Trophoblast cell (in vitro differentiated cells and primary cell): ENCODE results near the gene CFAP97D2.

Experiments used
- DNase-seq, 2 donors: peaks; one replicate each; pipeline ENCODE4 v3.0.0-alpha.2; 2016
- H2AFZ ChIP-seq: 2 replicates; pipeline ENCODE4 v1.6.1; 2013; ENCODE audit warnings: low read length, moderate library complexity, mild to moderate bottlenecking; ENCODE audit not compliant: insufficient read depth, poor library complexity
- H2AK5ac ChIP-seq: 2 replicates; pipeline ENCODE4 v1.6.1; 2013; ENCODE audit warnings: mild to moderate bottlenecking, low read length
- H2BK120ac ChIP-seq: 2 replicates; pipeline ENCODE4 v1.6.1; 2013; ENCODE audit warnings: low read length, mild to moderate bottlenecking, moderate library complexity; ENCODE audit not compliant: insufficient read depth, poor library complexity
- H2BK12ac ChIP-seq: 2 replicates; pipeline ENCODE4 v1.6.1; 2013; ENCODE audit warnings: mild to moderate bottlenecking, low read length, moderate library complexity
- H2BK5ac ChIP-seq: 2 replicates; pipeline ENCODE4 v1.6.1; 2013; ENCODE audit warnings: low read length, low read depth, moderate library complexity, mild to moderate bottlenecking; ENCODE audit not compliant: poor library complexity
- H3K14ac ChIP-seq: 2 replicates; pipeline ENCODE4 v1.6.1; 2013; ENCODE audit warnings: mild to moderate bottlenecking, low read length
- H3K18ac ChIP-seq: 2 replicates; pipeline ENCODE4 v1.6.1; 2013; ENCODE audit warnings: mild to moderate bottlenecking, low read length
- H3K23ac ChIP-seq: 2 replicates; pipeline ENCODE4 v1.6.1; 2013; ENCODE audit warnings: low read length
- H3K27ac ChIP-seq: 2 replicates; pipeline ENCODE4 v1.5.1; 2013; ENCODE audit warnings: low read depth, mild to moderate bottlenecking, inconsistent platforms, low read length, moderate library complexity
- H3K27me3 ChIP-seq: 2 replicates; pipeline ENCODE4 v1.6.1; 2013; ENCODE audit warnings: inconsistent platforms, mild to moderate bottlenecking, low read length, moderate library complexity; ENCODE audit not compliant: insufficient read depth
- H3K36me3 ChIP-seq, 2 experiments: 1 replicate in 1 of 2; 2 replicates in 1 of 2; pipeline ENCODE4 v1.6.1; 2013; ENCODE audit warnings: low read length in 2 of 2, mild to moderate bottlenecking in 2 of 2, moderate library complexity in 1 of 2; ENCODE audit not compliant: insufficient read depth in 2 of 2, control insufficient read depth in 1 of 2
- H3K4ac ChIP-seq: 2 replicates; pipeline ENCODE4 v1.6.1; 2013; ENCODE audit warnings: low read depth, mild to moderate bottlenecking, low read length, moderate library complexity
- H3K4me1 ChIP-seq, 2 experiments: 1 replicate in 1 of 2; 2 replicates in 1 of 2; pipeline ENCODE4 v1.6.1; 2013; ENCODE audit warnings: low read length in 2 of 2, mild to moderate bottlenecking in 2 of 2, moderate library complexity in 1 of 2; ENCODE audit not compliant: insufficient read depth in 2 of 2, control insufficient read depth in 1 of 2
- H3K4me2 ChIP-seq: 2 replicates; pipeline ENCODE4 v1.6.1; 2013; ENCODE audit warnings: inconsistent platforms, mild to moderate bottlenecking, low read length, moderate library complexity
- H3K4me3 ChIP-seq: 2 replicates; pipeline ENCODE4 v1.5.1; 2013; ENCODE audit warnings: mild to moderate bottlenecking, low read depth, low read length, inconsistent platforms
- H3K79me1 ChIP-seq: one replicate; pipeline ENCODE4 v1.6.1; 2013; ENCODE audit warnings: low read length
- H3K79me2 ChIP-seq: 2 replicates; pipeline ENCODE4 v1.6.1; 2013; ENCODE audit warnings: low read length, mild to moderate bottlenecking; ENCODE audit not compliant: control insufficient read depth, insufficient read depth, poor library complexity
- H3K9ac ChIP-seq: 2 replicates; pipeline ENCODE4 v1.6.1; 2013; ENCODE audit warnings: mild to moderate bottlenecking, low read length
- H3K9me3 ChIP-seq: 2 replicates; pipeline ENCODE4 v1.6.1; 2013; ENCODE audit warnings: low read depth, mild to moderate bottlenecking, control low read depth, inconsistent platforms, low read length; ENCODE audit not compliant: insufficient read depth
- H4K12ac ChIP-seq: 2 replicates; pipeline ENCODE4 v1.6.1; 2013; ENCODE audit warnings: low read depth, mild to moderate bottlenecking, low read length, moderate library complexity
- H4K8ac ChIP-seq: 2 replicates; pipeline ENCODE4 v1.6.1; 2013; ENCODE audit warnings: low read depth, mild to moderate bottlenecking, low read length, moderate library complexity
- H4K91ac ChIP-seq: one replicate; pipeline ENCODE4 v1.6.1; 2013; ENCODE audit warnings: low read depth, mild to moderate bottlenecking, low read length, moderate library complexity
- WGBS: extraction: QIAGEN DNeasy Blood & Tissue Kit; methylation state at CpG from one replicate; pipeline ENCODE4 v1.1.7; 2013; ENCODE audit warnings: missing lambda C conversion rate; ENCODE audit not compliant: insufficient read length, insufficient coverage; ENCODE audit errors: extremely low coverage; 5-methylcytosine and 5-hydroxymethylcytosine counted together

CFAP97D2 gene

DNA sequence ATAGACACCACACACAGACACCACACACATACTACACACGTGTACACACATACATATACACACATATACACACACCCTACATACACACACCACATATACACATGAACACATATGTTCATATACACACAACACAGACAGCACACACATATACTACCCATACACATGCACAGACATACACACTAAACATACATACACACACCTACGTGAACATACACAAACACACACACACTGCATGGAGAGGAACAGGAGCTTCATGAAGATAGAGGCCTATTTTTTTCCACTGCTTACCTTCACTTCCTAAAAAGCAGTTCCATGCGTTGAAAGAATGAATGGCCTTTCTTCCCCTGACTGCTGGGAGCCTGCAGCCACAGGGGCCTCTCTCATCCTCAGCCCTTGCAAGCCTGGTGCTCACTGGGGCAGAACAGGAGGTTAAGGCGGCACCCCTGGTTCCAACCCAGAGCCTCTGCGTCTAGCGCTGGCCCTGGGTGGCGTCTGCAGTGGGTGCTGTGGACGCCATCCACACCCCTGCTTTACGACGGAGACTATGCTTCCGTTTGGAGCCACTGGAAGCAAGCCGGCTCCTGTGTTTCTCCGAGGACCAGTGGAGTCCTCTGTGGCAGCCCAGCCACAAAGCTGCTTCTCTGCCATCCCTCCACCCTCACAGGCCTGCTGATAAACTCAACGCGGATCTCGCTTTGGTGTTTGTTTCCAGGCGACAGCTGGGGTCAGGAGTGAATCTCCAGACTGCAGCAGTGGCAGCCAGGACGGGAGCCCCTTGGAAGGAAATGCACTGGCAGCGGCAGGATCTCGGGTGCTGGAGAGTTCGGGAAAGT is 44.7 kb upstream of the CFAP97D2 start:
- peaks cover 16 to 22% of the 10 kb centered on the region in 2 experiments for H3K4me1 ChIP-seq
- no peak overlapping the region for H3K18ac ChIP-seq
- no peak overlapping the region for H3K14ac ChIP-seq
- peaks cover 24% of the 10 kb centered on the region for H3K79me1 ChIP-seq
- no peak overlapping the region for H3K23ac ChIP-seq
- H3K27me3 ChIP-seq, result no peaks in the 10 kb centered on the region
- H4K12ac ChIP-seq, result no peak overlapping the region
- no peak overlapping the region for H3K4ac ChIP-seq
- no CpG with 5 or more reads among the region's 21 CpGs for WGBS
- H2BK5ac ChIP-seq, result no peak overlapping the region
- no peak overlapping the region for H4K91ac ChIP-seq
- H3K9me3 ChIP-seq, result no peaks in the 10 kb centered on the region
- peaks cover 11% of the 10 kb centered on the region for H3K79me2 ChIP-seq
- H3K4me2 ChIP-seq, result no peak overlapping the region
- no peak overlapping the region for H2AK5ac ChIP-seq
- H3K9ac ChIP-seq, result no peak overlapping the region
- no peak overlapping the region for H2BK12ac ChIP-seq
- H2BK120ac ChIP-seq, result no peak overlapping the region
- no peaks in the 10 kb centered on the region for H3K36me3 ChIP-seq
- no peak overlapping the region for H4K8ac ChIP-seq
- no peak for DNase-seq
- H3K4me3 ChIP-seq, result no peak overlapping the region
- no peak overlapping the region for H3K27ac ChIP-seq
- H2AFZ ChIP-seq, result no peak overlapping the region

GRCh38 chr13:114134944-114135610 is 44.0 kb upstream of the CFAP97D2 start:
- peaks cover 8% of the 10 kb centered on the region for H3K79me2 ChIP-seq
- H3K14ac ChIP-seq, result no peak overlapping the region
- no peak overlapping the region for H3K18ac ChIP-seq
- H2AFZ ChIP-seq, result no peak overlapping the region
- no peak overlapping the region for H3K27ac ChIP-seq
- no CpG with 5 or more reads among the region's 12 CpGs for WGBS
- H3K79me1 ChIP-seq, result peaks cover 19% of the 10 kb centered on the region
- H3K9ac ChIP-seq, result no peak overlapping the region
- H3K36me3 ChIP-seq, result no peaks in the 10 kb centered on the region
- no peak overlapping the region for H3K23ac ChIP-seq
- H3K4ac ChIP-seq, result no peak overlapping the region
- no peaks in the 10 kb centered on the region for H3K27me3 ChIP-seq
- H3K4me3 ChIP-seq, result no peak overlapping the region
- H3K4me2 ChIP-seq, result no peak overlapping the region
- H2BK12ac ChIP-seq, result no peak overlapping the region
- no peak overlapping the region for H4K91ac ChIP-seq
- H2AK5ac ChIP-seq, result no peak overlapping the region
- no peaks in the 10 kb centered on the region for H3K9me3 ChIP-seq
- H2BK5ac ChIP-seq, result no peak overlapping the region
- DNase-seq, result no peak
- no peak overlapping the region for H4K8ac ChIP-seq
- H4K12ac ChIP-seq, result no peak overlapping the region
- H3K4me1 ChIP-seq, result peaks cover 10 to 16% of the 10 kb centered on the region in 2 experiments
- H2BK120ac ChIP-seq, result no peak overlapping the region

DNA sequence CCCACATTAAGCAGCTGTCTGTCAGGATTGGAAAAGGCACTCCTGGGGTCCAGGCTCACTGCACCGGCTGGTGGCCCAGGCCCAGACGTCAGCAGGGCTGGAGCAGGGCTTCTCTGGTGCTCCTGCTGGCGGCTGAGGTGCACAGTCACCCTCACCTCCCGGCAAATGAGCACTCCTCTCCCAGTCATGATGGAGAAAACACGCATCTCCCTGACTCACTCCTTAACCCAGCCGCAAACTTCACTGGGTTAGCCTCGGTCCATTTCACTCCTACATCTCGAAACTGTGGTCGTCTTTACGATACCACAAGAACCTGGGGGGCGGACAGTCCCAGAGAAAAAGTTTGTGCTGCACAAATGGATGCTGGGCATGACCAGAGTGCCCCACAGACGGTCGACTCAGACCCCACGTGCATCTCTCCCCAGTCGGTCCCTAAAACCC is 43.3 kb upstream of the CFAP97D2 start:
- H3K23ac ChIP-seq, result no peak overlapping the region
- H4K8ac ChIP-seq, result no peak overlapping the region
- DNase-seq, result no peak
- H3K27ac ChIP-seq, result no peak overlapping the region
- no CpG with 5 or more reads among the region's 15 CpGs for WGBS
- H4K91ac ChIP-seq, result no peak overlapping the region
- H4K12ac ChIP-seq, result no peak overlapping the region
- H3K4ac ChIP-seq, result no peak overlapping the region
- H3K27me3 ChIP-seq, result no peaks in the 10 kb centered on the region
- peaks cover 3 to 10% of the 10 kb centered on the region in 2 experiments for H3K4me1 ChIP-seq
- H2BK12ac ChIP-seq, result no peak overlapping the region
- H3K18ac ChIP-seq, result no peak overlapping the region
- H3K4me2 ChIP-seq, result no peak overlapping the region
- H3K9ac ChIP-seq, result no peak overlapping the region
- H3K14ac ChIP-seq, result no peak overlapping the region
- no peak overlapping the region for H2AK5ac ChIP-seq
- no peaks in the 10 kb centered on the region for H3K9me3 ChIP-seq
- no peak overlapping the region for H2BK120ac ChIP-seq
- H3K79me1 ChIP-seq, result peaks cover 13% of the 10 kb centered on the region
- no peak overlapping the region for H3K4me3 ChIP-seq
- H3K79me2 ChIP-seq, result peaks cover 4% of the 10 kb centered on the region
- H2AFZ ChIP-seq, result no peak overlapping the region
- no peaks in the 10 kb centered on the region for H3K36me3 ChIP-seq
- H2BK5ac ChIP-seq, result no peak overlapping the region

DNA sequence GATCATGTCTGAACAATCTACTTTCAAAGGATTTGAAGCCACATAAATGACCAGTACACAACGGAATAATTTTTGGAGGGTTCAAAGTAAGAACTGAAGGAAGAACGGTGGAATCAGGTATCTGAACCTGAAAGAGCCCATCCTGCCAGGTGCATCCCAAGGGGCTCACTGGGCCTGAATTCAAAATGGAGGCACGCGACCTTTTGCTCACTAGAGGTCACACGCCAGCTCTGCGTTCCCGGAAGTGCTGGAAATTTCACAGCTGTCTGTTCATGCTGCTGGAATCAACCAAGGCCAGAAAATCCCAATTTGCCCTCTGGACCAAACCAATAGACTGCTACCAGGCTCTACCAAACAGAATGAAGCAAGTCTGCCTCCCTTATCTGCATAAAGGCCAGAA is 42.5 kb upstream of the CFAP97D2 start:
- H2BK120ac ChIP-seq, result no peak overlapping the region
- no CpG with 5 or more reads among the region's 7 CpGs for WGBS

More for the DNA sequence above, 42.5 kb upstream of the CFAP97D2 start:
- Histone ChIP-seq H3K27me3 (no peaks in the 10 kb centered on the region), H2AFZ (no peak overlapping the region), H3K36me3 (no peaks in the 10 kb centered on the region), H3K9ac (no peak overlapping the region), H2BK12ac (no peak overlapping the region), H3K4me1 (peaks cover 2 to 4% of the 10 kb centered on the region in 2 experiments), H4K8ac (no peak overlapping the region), H3K18ac (no peak overlapping the region), H3K79me1 (peaks cover 7% of the 10 kb centered on the region), H2AK5ac (no peak overlapping the region), H3K4me3 (no peak overlapping the region), H3K79me2 (peaks cover 4% of the 10 kb centered on the region), H3K14ac (no peak overlapping the region), H4K91ac (no peak overlapping the region), H2BK5ac (no peak overlapping the region), H3K27ac (no peak overlapping the region), H3K23ac (no peak overlapping the region), H3K4me2 (no peak overlapping the region), H4K12ac (no peak overlapping the region), H3K4ac (no peak overlapping the region), H3K9me3 (peaks cover 6% of the 10 kb centered on the region)
- no peak for DNase-seq
